Spleen (tissue), 7 donors: Measurements from ENCODE around the gene PPP2R5D.

Experiments used
- CTCF ChIP-seq, 11 experiments: fragments of 200-600 bp in 7 of 11; fragments of 450-650 bp in 4 of 11; sonication (generic) in 4 of 11; IDR thresholded peaks in 8 of 11; conservative IDR thresholded peaks in 3 of 11; 1 replicate in 7 of 11; 2 replicates in 4 of 11; pipeline versions ENCODE4 v1.4.0 to v1.8.0; 2016 to 2021; ENCODE audit warnings: antibody characterized with exemption in 11 of 11, inconsistent platforms in 4 of 11, mild to moderate bottlenecking in 1 of 11
- POLR2A ChIP-seq, 3 donors: fragments of 450-650 bp; IDR thresholded peaks; one replicate each; pipeline ENCODE4 v1.5.1; 2017; ENCODE audit warnings: antibody characterized with exemption in 3 of 3, mild to moderate bottlenecking in 1 of 3
- donor health status: DM: no; HTN: no; CAD: no; lungs with moderate emphysema.
- donor health status: DM: no; HTN: no; CAD: no.
- donor health status: DM: no; HTN: no; CAD: no.

- TF ChIP-seq CTCF (IDR thresholded peaks at IDR 0.05 in 8 of 11, conservative IDR thresholded peaks at IDR 0.05 in 3 of 11) (no peak), POLR2A (IDR thresholded peaks at IDR 0.05) (no peak)
Observed at GRCh38 chr6:42962502-42963178, 21.7 kb upstream of the PPP2R5D start.
